Endothelial cell of umbilical vein (primary cell): Measurements from ENCODE around the gene OR10A6. TPM values are rescaled to one million over a fixed set of nuclear protein-coding genes. Genes with fewer than 3 reads are reported as not detected.

Experiments used
- BruUV-seq: library from RNA; stranded (reverse); fragments of 400-500 nt; replicated peaks from 2 replicates; lab custom pipeline; 2021; lab: Mats Ljungman, UMichigan
- CTCF ChIA-PET: fragments of 300-600, 350-600 bp; sonication (Branson Sonifier 250); formaldehyde crosslinking; loops from one replicate; lab custom pipeline; 2021; ENCODE audit warnings: antibody characterized with exemption, inconsistent platforms; lab: Charles Lee
- POLR2A ChIA-PET: fragments of 300-600, 350-600 bp; sonication (Branson Sonifier 250); formaldehyde crosslinking; loops from one replicate; lab custom pipeline; 2021; ENCODE audit warnings: antibody characterized with exemption, inconsistent platforms; lab: Charles Lee
- DNase-seq: peaks from one replicate; pipeline ENCODE4 v3.0.0-alpha.2; 2011; ENCODE audit warnings: low read depth, low spot score
- FAIRE-seq: peaks from 2 replicates; lab custom pipeline; 2011; peaks lifted over from hg19 to GRCh38; lab: Jason Lieb, UNC
- H2AFZ ChIP-seq: 2 replicates; pipeline ENCODE4 v1.6.0; 2012; ENCODE audit warnings: low read depth, low read length, control low read depth, inconsistent platforms
- H3K27ac ChIP-seq: 2 replicates; pipeline ENCODE4 v1.5.1; 2011; ENCODE audit warnings: low read depth, mild to moderate bottlenecking, control low read depth, low read length, moderate library complexity; ENCODE audit not compliant: insufficient read depth
- H3K27me3 ChIP-seq, 2 experiments: 2 replicates each; pipeline versions ENCODE4 v1.6.0 to v1.6.1; 2011; ENCODE audit warnings: low read length in 2 of 2, mixed read lengths in 1 of 2; ENCODE audit not compliant: control insufficient read depth in 2 of 2, insufficient read depth in 2 of 2
- H3K36me3 ChIP-seq, 2 experiments: 2 replicates in 1 of 2; 3 replicates in 1 of 2; pipeline ENCODE4 v1.5.1; 2011; ENCODE audit warnings: low read length in 2 of 2, mild to moderate bottlenecking in 1 of 2, moderate library complexity in 1 of 2; ENCODE audit not compliant: control insufficient read depth in 2 of 2, insufficient read depth in 2 of 2; ENCODE audit errors: extremely low read depth in 1 of 2
- H3K4me1 ChIP-seq: 3 replicates; pipeline ENCODE4 v1.5.1; 2011; ENCODE audit warnings: mild to moderate bottlenecking, low read length; ENCODE audit not compliant: control insufficient read depth, insufficient read depth; ENCODE audit errors: extremely low read depth
- H3K4me2 ChIP-seq: 2 replicates; pipeline ENCODE4 v1.6.1; 2011; ENCODE audit warnings: low read length, control low read depth, mixed read lengths; ENCODE audit not compliant: insufficient read depth
- H3K4me3 ChIP-seq, 3 experiments: fragments of 200-600 bp in 1 of 3; sonication (generic), shearing (Covaris generic) in 1 of 3; replicated peaks in 1 of 3; 2 replicates each; pipeline ENCODE4 v1.5.1; 2011 to 2016; ENCODE audit warnings: control low read depth in 3 of 3, low read length in 3 of 3, mild to moderate bottlenecking in 2 of 3, inconsistent platforms in 1 of 3, low read depth in 1 of 3, moderate library complexity in 1 of 3; ENCODE audit not compliant: insufficient read depth in 1 of 3
- H3K79me2 ChIP-seq: 2 replicates; pipeline ENCODE4 v1.6.0; 2012; ENCODE audit warnings: low read length, inconsistent platforms; ENCODE audit not compliant: control insufficient read depth, insufficient read depth
- H3K9ac ChIP-seq: replicated peaks from 2 replicates; pipeline ENCODE3; 2011; ENCODE audit warnings: low read length, control low read depth; ENCODE audit not compliant: insufficient read depth; ENCODE audit errors: extremely low read depth
- H3K9me1 ChIP-seq: replicated peaks from 3 replicates; pipeline ENCODE4 v1.6.0; 2011; ENCODE audit warnings: mild to moderate bottlenecking, low read length; ENCODE audit not compliant: control insufficient read depth, insufficient read depth; ENCODE audit errors: extremely low read depth
- H3K9me3 ChIP-seq: replicated peaks from 2 replicates; pipeline ENCODE4 v1.5.1; 2012; ENCODE audit warnings: low read length, inconsistent platforms; ENCODE audit not compliant: control insufficient read depth, insufficient read depth
- H4K20me1 ChIP-seq: replicated peaks from 2 replicates; pipeline ENCODE3; 2011; ENCODE audit warnings: mild to moderate bottlenecking, low read length; ENCODE audit not compliant: control insufficient read depth, insufficient read depth; ENCODE audit errors: extremely low read depth
- EZH2 ChIP-seq: IDR thresholded peaks from 2 replicates; pipeline ENCODE4 v1.6.1; 2012; ENCODE audit warnings: borderline replicate concordance, low read depth, mild to moderate bottlenecking, moderate library complexity, low read length, inconsistent platforms; ENCODE audit not compliant: severe bottlenecking
- JUN ChIP-seq: IDR thresholded peaks from 2 replicates; pipeline ENCODE4 v1.6.1; 2011; ENCODE audit warnings: borderline replicate concordance, low read depth; ENCODE audit not compliant: insufficient read length, insufficient read depth
- MAX ChIP-seq: IDR thresholded peaks from 2 replicates; pipeline ENCODE4 v1.6.1; 2011; ENCODE audit not compliant: insufficient read depth, insufficient read length
- POLR2AphosphoS5 ChIP-seq: IDR thresholded peaks from 2 replicates; pipeline ENCODE4 v1.6.1; 2012; ENCODE audit warnings: low read depth, mild to moderate bottlenecking, control low read depth, low read length, moderate library complexity; ENCODE audit not compliant: insufficient read depth
- dilution Hi-C: fragments of 300-500 bp; cut with MboI; formaldehyde crosslinking; loops from one replicate; pipeline ENCODE4 v1.15.0; 2019; ENCODE audit warnings: low sequenced_read_pairs; ENCODE audit not compliant: extremely low pct_ligation_motif_present
- intact Hi-C: fragments of 100-400 bp; cut with micrococcal nuclease; formaldehyde crosslinking; loops from one replicate; pipeline ENCODE4 v1.10.0; 2022
- polyA plus RNA-seq, 4 experiments: library from polyadenylated mRNA; depleted of rRNA in 3 of 4; stranded (reverse) in 3 of 4; unstranded in 1 of 4; fragments of >200 nt; gene quantifications; 2 replicates each; pipeline versions ENCODE4 v1.2.1 to v1.2.3, GENCODE V29; 2011 to 2012; ENCODE audit warnings: missing spikeins in 1 of 4
- total RNA-seq: library from RNA; stranded (reverse); gene quantifications from 2 replicates; pipeline ENCODE4 v1.2.3, GENCODE V29; 2021

OR10A6 gene
- total and polyA plus RNA-seq, 2 donors (not counting 3 experiments of a cell fraction or from before 2014, with no cell fraction given) = not detected

GRCh38 chr11:7898666-7899283, 32.3 kb downstream of the OR10A6 start:
- H4K20me1 ChIP-seq = no peaks in the 10 kb centered on the region
- no peak overlapping the region for H3K9ac ChIP-seq
- H3K4me2 ChIP-seq = no peak overlapping the region
- intact Hi-C loops = no loop called here
- dilution Hi-C loops = no loop called here
- no peak overlapping the region for H3K27ac ChIP-seq
- no peaks in the 10 kb centered on the region for H3K9me3 ChIP-seq
- H3K79me2 ChIP-seq = no peaks in the 10 kb centered on the region
- BruUV-seq = no TSS peak
- no peaks in the 10 kb centered on the region for H3K36me3 ChIP-seq
- no peak for TF ChIP-seq MAX
- TF ChIP-seq EZH2 = no peak
- H3K27me3 ChIP-seq = peaks cover 0 to 6% of the 10 kb centered on the region in 2 experiments
- FAIRE-seq (no peak), DNase-seq (no peak)
- H2AFZ ChIP-seq = no peak overlapping the region
- POLR2A ChIA-PET = no interaction called here
- no peaks in the 10 kb centered on the region for H3K4me1 ChIP-seq
- no peak overlapping the region for H3K4me3 ChIP-seq
- CTCF ChIA-PET = no interaction called here
- H3K9me1 ChIP-seq = no peaks in the 10 kb centered on the region

- dilution Hi-C loops = no loop called here
These were observed 34.9 kb downstream of the OR10A6 start for GRCh38 chr11:7896009-7896785.

More at GRCh38 chr11:7896009-7896785, 34.9 kb downstream of the OR10A6 start:
- no peak overlapping the region for H3K9ac ChIP-seq
- no peak overlapping the region for H3K27ac ChIP-seq
- CTCF ChIA-PET = interaction anchor here (0.7 to 7.7 kb wide), 5 partner anchors 9 to 203 kb away, joined by 3 to 132 read pairs (median 4); partner anchors contain the start of gene EIF3F
- no peaks in the 10 kb centered on the region for H3K36me3 ChIP-seq
- H3K4me3 ChIP-seq = no peak overlapping the region
- H3K9me3 ChIP-seq = no peaks in the 10 kb centered on the region
- POLR2A ChIA-PET = no interaction called here
- intact Hi-C loops = no loop called here
- no peak for DNase-seq
- no peaks in the 10 kb centered on the region for H4K20me1 ChIP-seq
- no peak overlapping the region for H2AFZ ChIP-seq
- H3K79me2 ChIP-seq = no peaks in the 10 kb centered on the region
- TF ChIP-seq JUN (no peak), POLR2AphosphoS5 (no peak)
- H3K27me3 ChIP-seq = peaks cover 0 to 1% of the 10 kb centered on the region in 2 experiments
- no peak for FAIRE-seq
- no peaks in the 10 kb centered on the region for H3K9me1 ChIP-seq
- no peak overlapping the region for H3K4me2 ChIP-seq
- no TSS peak for BruUV-seq
- peaks cover 4% of the 10 kb centered on the region for H3K4me1 ChIP-seq
